NCI-H524 treated with DMSO at 0.1 percent for 48 hours (cell line): Measurements from ENCODE around the gene OR2A42.
"Not testable (repeated sequence)": the region's sequence is repeated elsewhere in the genome, so short reads cannot be mapped to it uniquely, and the experiment has no call there.

ENCODE experiments used
- DNase-seq: peaks from one replicate; lab custom pipeline; 2025; lab: John Stamatoyannopoulos, UW

Gene OR2A42

GRCh38 chr7:144239365-144239764, at the start of gene OR2A42:
Gene OR2A42 (minus strand): TSS chr7:144239605. CDS start chr7:144232843, 6,762 bp downstream.
- DNase-seq, result not testable (repeated sequence)

GRCh38 chr7:144287171-144287784, 47.9 kb upstream of the OR2A42 start:
- DNase-seq, result not testable (repeated sequence)

- DNase-seq, result not testable (repeated sequence)
These were observed 44.3 kb upstream of the OR2A42 start for GRCh38 chr7:144283716-144284115.

- DNase-seq, result not testable (repeated sequence)
These were observed 43.1 kb upstream of the OR2A42 start for GRCh38 chr7:144282490-144282889.

GRCh38 chr7:144281981-144282380, 42.6 kb upstream of the OR2A42 start:
- not testable (repeated sequence) for DNase-seq

GRCh38 chr7:144280010-144280409, 40.6 kb upstream of the OR2A42 start:
- DNase-seq, result not testable (repeated sequence)

- DNase-seq, result not testable (repeated sequence)
These were observed 35.9 kb upstream of the OR2A42 start for GRCh38 chr7:144275281-144275680.

GRCh38 chr7:144269188-144269587, 29.8 kb upstream of the OR2A42 start, which contains the start of gene CTAGE8:
Gene CTAGE8 (minus strand): TSS chr7:144269288. CDS start chr7:144269250, 38 bp downstream.
- not testable (repeated sequence) for DNase-seq

GRCh38 chr7:144264692-144265091, 25.3 kb upstream of the OR2A42 start, which contains the start of gene OR2A7:
Gene OR2A7 (minus strand): TSS chr7:144264792. CDS start chr7:144259628, 5,164 bp downstream.
- DNase-seq, result not testable (repeated sequence)

- not testable (repeated sequence) for DNase-seq
These were observed 22.7 kb upstream of the OR2A42 start for GRCh38 chr7:144262128-144262527.

- not testable (repeated sequence) for DNase-seq
These were observed 19.7 kb upstream of the OR2A42 start for GRCh38 chr7:144259067-144259466.

- DNase-seq, result no peak
These were observed 16.7 kb upstream of the OR2A42 start for GRCh38 chr7:144256112-144256511.

GRCh38 chr7:144255471-144255897, 16.1 kb upstream of the OR2A42 start:
- no peak for DNase-seq

GRCh38 chr7:144252307-144252706, 12.9 kb upstream of the OR2A42 start:
- not testable (repeated sequence) for DNase-seq

GRCh38 chr7:144247674-144248330, 8.4 kb upstream of the OR2A42 start:
- DNase-seq, result not testable (repeated sequence)

GRCh38 chr7:144246967-144247366, 7.6 kb upstream of the OR2A42 start:
- not testable (repeated sequence) for DNase-seq

GRCh38 chr7:144245372-144245771, 6.0 kb upstream of the OR2A42 start:
- DNase-seq, result not testable (repeated sequence)

GRCh38 chr7:144238530-144239082, 799 bp downstream of the OR2A42 start:
- not testable (repeated sequence) for DNase-seq

- not testable (repeated sequence) for DNase-seq
These were observed 6.4 kb downstream of the OR2A42 start for GRCh38 chr7:144233039-144233438.

- DNase-seq, result not testable (repeated sequence)
These were observed 8.4 kb downstream of the OR2A42 start for GRCh38 chr7:144231027-144231426.

- DNase-seq, result not testable (repeated sequence)
These were observed 10.6 kb downstream of the OR2A42 start for GRCh38 chr7:144228810-144229209.

- not testable (repeated sequence) for DNase-seq
These were observed 12.5 kb downstream of the OR2A42 start for GRCh38 chr7:144226866-144227265.

GRCh38 chr7:144223675-144224074, 15.7 kb downstream of the OR2A42 start:
- not testable (repeated sequence) for DNase-seq
